ENCODE results near the gene TFCP2.

Gene TFCP2

DNA sequence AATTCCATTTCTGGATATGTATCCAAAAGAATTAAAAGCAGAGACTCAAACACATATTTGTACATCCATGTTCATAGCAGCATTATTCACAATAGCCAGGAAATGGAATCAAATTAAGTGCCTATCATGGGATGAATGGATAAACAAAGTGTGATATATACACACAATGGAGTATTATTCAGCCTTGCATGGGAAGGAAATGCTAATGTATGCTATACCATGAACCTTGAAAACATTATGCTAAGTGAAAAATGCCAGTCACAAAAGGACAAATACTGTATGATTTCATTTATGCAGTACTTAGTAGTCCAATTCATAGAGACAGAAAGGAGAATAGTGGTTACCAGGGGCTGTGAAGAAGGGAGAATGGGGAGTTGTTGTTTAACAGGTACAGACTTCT is 57.4 kb downstream of the TFCP2 start:
- ChIA-PET POLR2A (no interaction called here), CTCF (no interaction called here)
- H3K9me3 ChIP-seq (ENCODE audit: control insufficient read depth, insufficient read depth, low read depth, low read length): no peaks in the 10 kb centered on the region
- H3K4me3 ChIP-seq (ENCODE audit: low read depth, low read length): no peak overlapping the region
- peaks cover 45 to 49% of the 10 kb centered on the region in 2 experiments for H3K36me3 ChIP-seq (ENCODE audit: control insufficient read depth in 2 of 2, insufficient read depth in 1 of 2, low read length in 2 of 2)
- TF ChIP-seq ZBTB1 (tag by site-specific recombination; IDR thresholded peaks at IDR 0.05): no peak
- no peak for TF ChIP-seq ZNF830 (tag by site-specific recombination; IDR thresholded peaks at IDR 0.05; ENCODE audit: low read depth)
- no peak for TF ChIP-seq SP3 (tag by site-specific recombination; IDR thresholded peaks at IDR 0.05)
- TF ChIP-seq ZNF292 (tag by site-specific recombination; IDR thresholded peaks at IDR 0.05; ENCODE audit: borderline replicate concordance, low read depth): no peak
- no peak for TF ChIP-seq ZNF501 (tag by site-specific recombination; IDR thresholded peaks at IDR 0.05)
- no peak for TF ChIP-seq ZNF670 (tag by site-specific recombination; IDR thresholded peaks at IDR 0.05; ENCODE audit: low read depth)
- TF ChIP-seq, protein P1, sequence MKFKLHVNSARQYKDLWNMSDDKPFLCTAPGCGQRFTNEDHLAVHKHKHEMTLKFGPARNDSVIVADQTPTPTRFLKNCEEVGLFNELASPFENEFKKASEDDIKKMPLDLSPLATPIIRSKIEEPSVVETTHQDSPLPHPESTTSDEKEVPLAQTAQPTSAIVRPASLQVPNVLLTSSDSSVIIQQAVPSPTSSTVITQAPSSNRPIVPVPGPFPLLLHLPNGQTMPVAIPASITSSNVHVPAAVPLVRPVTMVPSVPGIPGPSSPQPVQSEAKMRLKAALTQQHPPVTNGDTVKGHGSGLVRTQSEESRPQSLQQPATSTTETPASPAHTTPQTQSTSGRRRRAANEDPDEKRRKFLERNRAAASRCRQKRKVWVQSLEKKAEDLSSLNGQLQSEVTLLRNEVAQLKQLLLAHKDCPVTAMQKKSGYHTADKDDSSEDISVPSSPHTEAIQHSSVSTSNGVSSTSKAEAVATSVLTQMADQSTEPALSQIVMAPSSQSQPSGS (tag by site-specific recombination; IDR thresholded peaks at IDR 0.05; ENCODE audit: low read depth): no peak
- no peak for TF ChIP-seq ZNF146 (tag by site-specific recombination; IDR thresholded peaks at IDR 0.05)
- no peak for TF ChIP-seq ZNF664 (tag by site-specific recombination; IDR thresholded peaks at IDR 0.05)
- TF ChIP-seq ZNF16 (tag by site-specific recombination; IDR thresholded peaks at IDR 0.05; ENCODE audit: low read depth): no peak
- no peak for TF ChIP-seq KLF10 (tag by site-specific recombination; IDR thresholded peaks at IDR 0.05)
- no peak for TF ChIP-seq REPIN1 (tag by site-specific recombination; IDR thresholded peaks at IDR 0.05; ENCODE audit: low read depth)
- TF ChIP-seq ZNF48 (tag by site-specific recombination; IDR thresholded peaks at IDR 0.05): no peak
- no peak for TF ChIP-seq ZNF175 (tag by site-specific recombination; IDR thresholded peaks at IDR 0.05)
- no peak for TF ChIP-seq GFI1B (tag by site-specific recombination; IDR thresholded peaks at IDR 0.05)
- no peak for TF ChIP-seq TCF7L2 (IDR thresholded peaks at IDR 0.05; ENCODE audit: borderline replicate concordance, low read depth, low read length)
- H3K27ac ChIP-seq (ENCODE audit: extremely low read depth, low read depth, low read length): no peak overlapping the region
- H3K4me1 ChIP-seq (ENCODE audit: control insufficient read depth, insufficient read depth, low read length): no peaks in the 10 kb centered on the region

DNA sequence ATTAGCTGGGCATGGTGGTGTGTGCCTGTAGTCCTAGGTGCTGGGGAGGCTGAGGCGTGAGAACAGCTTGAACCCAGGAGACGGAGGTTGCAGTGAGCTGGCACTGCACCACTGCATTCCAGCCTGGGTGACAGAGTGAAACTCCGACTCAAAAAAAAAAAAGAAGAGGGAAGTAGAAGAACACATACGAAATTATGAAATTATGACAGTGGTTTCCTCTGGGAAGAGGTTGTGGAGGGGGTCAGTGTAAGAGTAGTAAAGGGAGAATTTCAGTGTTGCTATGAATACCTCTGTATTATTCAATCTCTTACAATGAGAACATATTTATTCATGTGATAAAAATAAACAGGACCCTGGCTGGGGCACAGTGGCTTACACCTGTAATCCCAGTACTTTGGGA is 64.8 kb downstream of the TFCP2 start:
- no peak overlapping the region for H3K4me3 ChIP-seq (ENCODE audit: low read depth, low read length)
- no peaks in the 10 kb centered on the region for H3K9me3 ChIP-seq (ENCODE audit: control insufficient read depth, insufficient read depth, low read depth, low read length)
- POLR2A ChIA-PET: no interaction called here
- H3K36me3 ChIP-seq (ENCODE audit: control insufficient read depth in 2 of 2, insufficient read depth in 1 of 2, low read length in 2 of 2): peaks cover 59 to 82% of the 10 kb centered on the region in 2 experiments
- H3K4me1 ChIP-seq (ENCODE audit: control insufficient read depth, insufficient read depth, low read length): no peaks in the 10 kb centered on the region
- CTCF ChIA-PET: interaction anchor here (1.1 kb wide), 1 partner anchor 16 kb away, joined by 3 read pairs; no protein-coding TSS in a partner anchor
- no peak overlapping the region for H3K27ac ChIP-seq (ENCODE audit: extremely low read depth, low read depth, low read length)
- TF ChIP-seq ZFP37 (tag by site-specific recombination; IDR thresholded peaks at IDR 0.05): no peak
- TF ChIP-seq KLF7 (tag by site-specific recombination; IDR thresholded peaks at IDR 0.05; ENCODE audit: borderline replicate concordance): no peak
- no peak for TF ChIP-seq ZNF677 (tag by site-specific recombination; IDR thresholded peaks at IDR 0.05)
- TF ChIP-seq ZNF211 (tag by site-specific recombination; IDR thresholded peaks at IDR 0.05; ENCODE audit: low read depth): no peak
- TF ChIP-seq WT1 (tag by site-specific recombination; IDR thresholded peaks at IDR 0.05): no peak
- TF ChIP-seq, protein P2, sequence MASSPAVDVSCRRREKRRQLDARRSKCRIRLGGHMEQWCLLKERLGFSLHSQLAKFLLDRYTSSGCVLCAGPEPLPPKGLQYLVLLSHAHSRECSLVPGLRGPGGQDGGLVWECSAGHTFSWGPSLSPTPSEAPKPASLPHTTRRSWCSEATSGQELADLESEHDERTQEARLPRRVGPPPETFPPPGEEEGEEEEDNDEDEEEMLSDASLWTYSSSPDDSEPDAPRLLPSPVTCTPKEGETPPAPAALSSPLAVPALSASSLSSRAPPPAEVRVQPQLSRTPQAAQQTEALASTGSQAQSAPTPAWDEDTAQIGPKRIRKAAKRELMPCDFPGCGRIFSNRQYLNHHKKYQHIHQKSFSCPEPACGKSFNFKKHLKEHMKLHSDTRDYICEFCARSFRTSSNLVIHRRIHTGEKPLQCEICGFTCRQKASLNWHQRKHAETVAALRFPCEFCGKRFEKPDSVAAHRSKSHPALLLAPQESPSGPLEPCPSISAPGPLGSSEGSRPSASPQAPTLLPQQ (tag by site-specific recombination; IDR thresholded peaks at IDR 0.05): no peak
- TF ChIP-seq ZNF133 (tag by site-specific recombination; IDR thresholded peaks at IDR 0.05): no peak
- TF ChIP-seq, protein P3, sequence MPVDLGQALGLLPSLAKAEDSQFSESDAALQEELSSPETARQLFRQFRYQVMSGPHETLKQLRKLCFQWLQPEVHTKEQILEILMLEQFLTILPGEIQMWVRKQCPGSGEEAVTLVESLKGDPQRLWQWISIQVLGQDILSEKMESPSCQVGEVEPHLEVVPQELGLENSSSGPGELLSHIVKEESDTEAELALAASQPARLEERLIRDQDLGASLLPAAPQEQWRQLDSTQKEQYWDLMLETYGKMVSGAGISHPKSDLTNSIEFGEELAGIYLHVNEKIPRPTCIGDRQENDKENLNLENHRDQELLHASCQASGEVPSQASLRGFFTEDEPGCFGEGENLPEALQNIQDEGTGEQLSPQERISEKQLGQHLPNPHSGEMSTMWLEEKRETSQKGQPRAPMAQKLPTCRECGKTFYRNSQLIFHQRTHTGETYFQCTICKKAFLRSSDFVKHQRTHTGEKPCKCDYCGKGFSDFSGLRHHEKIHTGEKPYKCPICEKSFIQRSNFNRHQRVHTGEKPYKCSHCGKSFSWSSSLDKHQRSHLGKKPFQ (tag by site-specific recombination; IDR thresholded peaks at IDR 0.05): no peak
- TF ChIP-seq, protein P4, sequence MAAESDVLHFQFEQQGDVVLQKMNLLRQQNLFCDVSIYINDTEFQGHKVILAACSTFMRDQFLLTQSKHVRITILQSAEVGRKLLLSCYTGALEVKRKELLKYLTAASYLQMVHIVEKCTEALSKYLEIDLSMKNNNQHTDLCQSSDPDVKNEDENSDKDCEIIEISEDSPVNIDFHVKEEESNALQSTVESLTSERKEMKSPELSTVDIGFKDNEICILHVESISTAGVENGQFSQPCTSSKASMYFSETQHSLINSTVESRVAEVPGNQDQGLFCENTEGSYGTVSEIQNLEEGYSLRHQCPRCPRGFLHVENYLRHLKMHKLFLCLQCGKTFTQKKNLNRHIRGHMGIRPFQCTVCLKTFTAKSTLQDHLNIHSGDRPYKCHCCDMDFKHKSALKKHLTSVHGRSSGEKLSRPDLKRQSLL (tag by site-specific recombination; IDR thresholded peaks at IDR 0.05): no peak
- no peak for TF ChIP-seq PRDM1 (tag by site-specific recombination; IDR thresholded peaks at IDR 0.05)
- no peak for TF ChIP-seq ZNF174 (tag by site-specific recombination; IDR thresholded peaks at IDR 0.05)
- no peak for TF ChIP-seq REPIN1 (tag by site-specific recombination; IDR thresholded peaks at IDR 0.05; ENCODE audit: low read depth)
- TF ChIP-seq, protein P5, sequence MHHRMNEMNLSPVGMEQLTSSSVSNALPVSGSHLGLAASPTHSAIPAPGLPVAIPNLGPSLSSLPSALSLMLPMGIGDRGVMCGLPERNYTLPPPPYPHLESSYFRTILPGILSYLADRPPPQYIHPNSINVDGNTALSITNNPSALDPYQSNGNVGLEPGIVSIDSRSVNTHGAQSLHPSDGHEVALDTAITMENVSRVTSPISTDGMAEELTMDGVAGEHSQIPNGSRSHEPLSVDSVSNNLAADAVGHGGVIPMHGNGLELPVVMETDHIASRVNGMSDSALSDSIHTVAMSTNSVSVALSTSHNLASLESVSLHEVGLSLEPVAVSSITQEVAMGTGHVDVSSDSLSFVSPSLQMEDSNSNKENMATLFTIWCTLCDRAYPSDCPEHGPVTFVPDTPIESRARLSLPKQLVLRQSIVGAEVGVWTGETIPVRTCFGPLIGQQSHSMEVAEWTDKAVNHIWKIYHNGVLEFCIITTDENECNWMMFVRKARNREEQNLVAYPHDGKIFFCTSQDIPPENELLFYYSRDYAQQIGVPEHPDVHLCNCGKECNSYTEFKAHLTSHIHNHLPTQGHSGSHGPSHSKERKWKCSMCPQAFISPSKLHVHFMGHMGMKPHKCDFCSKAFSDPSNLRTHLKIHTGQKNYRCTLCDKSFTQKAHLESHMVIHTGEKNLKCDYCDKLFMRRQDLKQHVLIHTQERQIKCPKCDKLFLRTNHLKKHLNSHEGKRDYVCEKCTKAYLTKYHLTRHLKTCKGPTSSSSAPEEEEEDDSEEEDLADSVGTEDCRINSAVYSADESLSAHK (tag by site-specific recombination; IDR thresholded peaks at IDR 0.05): no peak
- no peak for TF ChIP-seq HOXC10 (CRISPR knock-in tag; IDR thresholded peaks at IDR 0.05)
- TF ChIP-seq EGR2 (tag by site-specific recombination; IDR thresholded peaks at IDR 0.05; ENCODE audit: low read depth): no peak
